Stimulated activated CD8-positive, alpha-beta memory T cell treated with anti-CD3 and anti-CD28 coated beads, Interleukin-2, amount 100 ng/mL, for 1 hour (primary cell): ENCODE results near the gene FAM111A.
A peak's percentile ranks its signal among the peaks of the same experiment; 100 is the strongest.

ENCODE experiments used
- DNase-seq, 2 donors: peaks; one replicate each; pipeline ENCODE4 v3.0.0-alpha.2; 2020; ENCODE audit warnings: low read depth in 2 of 2

The FAM111A gene

DNA sequence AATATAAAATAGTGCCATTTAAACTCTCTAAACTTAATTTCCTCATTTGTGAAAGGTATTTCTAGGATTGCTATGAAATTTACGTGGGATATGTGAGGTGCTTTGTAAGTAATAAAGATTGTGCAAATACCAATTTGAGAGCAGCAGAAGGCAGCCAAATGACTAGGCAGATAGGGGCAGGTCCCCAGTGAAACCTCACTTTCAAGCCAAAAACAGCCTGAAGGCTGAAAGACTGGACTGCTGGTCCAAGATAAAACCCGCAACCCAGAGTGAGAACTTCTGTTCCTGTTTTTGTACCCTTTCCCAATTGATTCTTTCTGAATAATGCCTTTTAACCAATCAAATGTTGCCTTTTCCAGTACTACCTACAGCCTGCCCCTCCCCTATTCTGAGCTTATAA is 36.5 kb downstream of the FAM111A start:
- DNase-seq, result no peak

DNA sequence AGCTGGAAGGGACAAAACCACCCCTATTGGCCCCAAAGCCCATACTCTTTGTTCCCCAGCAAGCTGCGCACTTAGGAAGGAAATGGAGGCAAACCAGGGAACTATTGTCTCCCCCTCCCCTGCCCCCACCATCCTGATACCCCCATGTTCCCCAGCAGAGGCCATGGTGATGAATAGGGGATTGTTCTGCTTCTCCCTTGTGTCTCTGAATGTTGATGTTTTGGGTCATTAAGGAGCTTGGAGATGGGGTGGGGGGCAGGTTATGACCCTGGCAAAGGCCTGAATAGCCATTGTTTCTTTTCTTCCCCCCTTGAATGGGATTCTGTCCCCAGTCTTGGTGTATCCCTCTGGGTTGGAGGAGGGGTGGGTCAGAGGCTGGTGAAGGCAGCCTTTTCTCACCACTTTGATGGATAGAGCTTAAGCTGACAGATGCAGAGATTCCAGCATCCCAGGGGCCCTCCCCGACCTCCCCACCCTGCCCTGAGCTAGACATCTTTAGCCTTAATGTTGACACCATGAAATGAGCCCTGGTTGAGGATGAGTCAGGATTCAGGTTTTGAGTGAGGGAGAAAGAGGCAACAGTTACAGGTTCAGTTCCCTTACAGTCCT is 37.6 kb downstream of the FAM111A start:
- DNase-seq, result no peak

DNA sequence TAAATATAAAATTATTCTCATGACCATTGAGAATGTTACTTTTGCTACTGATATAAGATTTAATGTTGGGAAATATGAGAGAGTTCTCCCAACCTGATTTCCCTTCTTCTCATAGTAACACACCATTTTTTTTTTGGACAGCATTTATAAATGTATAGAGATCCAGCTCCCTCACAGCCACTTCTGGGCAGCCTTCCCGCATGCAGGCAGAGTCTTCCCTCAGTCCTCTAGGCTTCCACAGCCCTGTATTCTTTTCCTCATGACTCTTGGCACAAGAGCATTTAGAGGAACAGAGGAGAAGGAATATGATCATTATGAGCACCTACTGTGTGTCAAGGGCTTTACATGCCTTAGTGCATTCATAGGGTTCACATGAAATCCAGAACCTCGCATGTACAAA is 38.3 kb downstream of the FAM111A start:
- DNase-seq, result no peak

DNA sequence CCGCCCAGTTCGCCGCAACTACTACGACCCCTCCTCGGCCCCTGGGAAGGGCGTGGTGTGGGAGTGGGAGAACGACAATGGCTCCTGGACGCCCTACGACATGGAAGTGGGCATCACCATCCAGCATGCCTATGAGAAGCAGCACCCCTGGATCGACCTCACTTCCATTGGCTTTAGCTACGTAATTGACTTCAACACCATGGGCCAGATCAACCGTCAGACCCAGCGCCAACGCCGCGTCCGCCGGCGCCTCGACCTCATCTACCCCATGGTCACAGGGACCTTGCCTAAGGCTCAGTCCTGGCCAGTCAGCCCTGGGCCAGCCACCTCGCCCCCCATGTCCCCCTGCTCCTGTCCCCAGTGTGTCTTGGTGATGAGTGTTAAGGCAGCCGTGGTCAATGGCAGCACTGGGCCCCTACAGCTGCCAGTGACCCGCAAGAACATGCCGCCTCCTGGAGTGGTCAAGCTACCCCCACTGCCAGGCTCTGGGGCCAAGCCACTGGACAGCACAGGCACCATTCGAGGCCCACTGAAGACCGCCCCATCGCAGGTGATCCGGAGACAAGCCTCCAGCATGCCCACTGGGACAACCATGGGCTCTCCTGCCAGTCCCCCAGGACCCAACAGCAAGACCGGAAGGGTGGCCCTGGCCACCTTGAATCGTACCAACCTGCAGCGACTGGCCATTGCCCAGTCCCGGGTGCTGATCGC is 39.2 kb downstream of the FAM111A start:
- DNase-seq, result no peak

DNA sequence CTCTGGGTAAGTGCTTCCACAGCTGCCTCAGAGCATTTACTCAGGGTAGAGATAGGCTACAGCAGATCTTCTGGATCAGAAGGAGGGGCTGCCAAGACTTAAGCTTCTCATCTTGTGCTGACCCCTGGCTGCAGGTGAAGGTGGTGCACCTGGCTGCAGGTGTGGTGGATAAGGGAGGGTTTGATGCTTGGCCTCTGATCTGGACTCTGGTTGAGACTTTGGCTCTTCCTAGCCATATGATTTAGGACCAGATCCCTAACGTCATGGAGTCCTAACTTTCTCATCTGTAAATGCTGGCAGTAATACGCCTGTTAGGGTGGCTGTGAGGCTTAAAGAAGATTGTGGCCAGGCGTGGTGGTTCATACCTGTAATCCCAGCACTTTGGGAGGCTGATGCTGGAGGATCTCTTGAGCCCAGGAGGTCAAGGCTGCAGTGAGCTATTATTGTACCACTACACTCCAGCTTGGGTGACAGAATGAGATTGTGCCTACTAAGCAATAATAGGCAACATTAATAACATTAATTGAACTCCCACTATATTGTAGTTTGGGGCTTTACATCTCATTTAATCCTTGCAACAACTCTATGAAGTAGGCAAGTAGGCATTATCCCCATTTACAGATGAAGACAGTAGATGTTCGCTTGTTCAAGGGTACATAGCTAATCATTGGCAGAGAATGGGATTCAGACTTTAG is 39.9 kb downstream of the FAM111A start:
- no peak for DNase-seq

DNA sequence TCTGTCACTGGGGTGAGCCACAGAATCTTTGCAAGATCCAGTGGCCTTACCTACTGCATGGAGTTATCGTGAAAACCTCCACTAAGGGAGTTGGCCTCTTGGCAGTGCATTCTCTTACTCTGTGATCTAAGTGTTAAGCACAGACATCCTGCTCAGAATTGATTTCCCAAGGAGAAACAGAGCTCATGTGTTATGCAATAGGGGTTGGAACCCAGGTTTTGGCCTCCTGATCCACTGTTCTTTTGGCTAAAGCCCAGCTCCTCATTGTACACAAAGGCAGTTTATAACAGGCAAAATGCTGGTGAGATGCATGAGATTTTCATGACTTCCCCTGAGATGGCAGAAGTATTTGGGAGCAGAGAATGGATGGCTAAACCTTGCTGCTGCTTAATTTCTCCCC is 41.1 kb downstream of the FAM111A start:
- no peak for DNase-seq

DNA sequence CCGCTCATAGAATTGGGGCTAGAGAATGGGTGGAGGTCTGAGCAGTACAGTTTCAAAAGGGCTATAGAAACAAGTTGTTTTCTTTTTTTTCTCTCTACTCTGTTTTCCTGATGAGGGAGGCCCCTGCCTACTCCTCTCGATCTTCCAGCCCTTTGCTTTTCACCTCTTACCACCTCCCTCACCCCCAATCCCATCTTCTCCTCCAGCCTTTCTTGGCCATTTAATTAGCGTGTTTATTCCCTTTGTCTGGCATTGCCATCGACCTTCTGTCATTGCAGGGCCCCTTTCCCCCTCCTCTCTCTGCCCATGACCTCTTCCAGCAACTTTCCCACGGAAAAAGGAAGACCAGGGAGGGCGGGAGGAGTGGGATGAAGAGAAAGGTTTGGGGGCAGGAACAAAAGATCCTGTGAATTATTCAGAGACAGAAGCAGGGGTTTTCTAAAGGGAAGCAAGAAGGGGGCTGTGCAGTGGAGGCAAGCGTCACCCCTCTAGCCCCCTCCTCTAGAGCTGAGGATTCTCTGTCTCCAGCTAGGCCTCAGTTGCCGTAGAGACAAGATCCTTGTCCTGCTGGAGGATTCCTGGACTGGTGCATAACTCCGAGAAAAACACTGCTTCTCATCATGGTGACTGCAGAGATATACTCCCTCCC is 42.2 kb downstream of the FAM111A start:
- no peak for DNase-seq

DNA sequence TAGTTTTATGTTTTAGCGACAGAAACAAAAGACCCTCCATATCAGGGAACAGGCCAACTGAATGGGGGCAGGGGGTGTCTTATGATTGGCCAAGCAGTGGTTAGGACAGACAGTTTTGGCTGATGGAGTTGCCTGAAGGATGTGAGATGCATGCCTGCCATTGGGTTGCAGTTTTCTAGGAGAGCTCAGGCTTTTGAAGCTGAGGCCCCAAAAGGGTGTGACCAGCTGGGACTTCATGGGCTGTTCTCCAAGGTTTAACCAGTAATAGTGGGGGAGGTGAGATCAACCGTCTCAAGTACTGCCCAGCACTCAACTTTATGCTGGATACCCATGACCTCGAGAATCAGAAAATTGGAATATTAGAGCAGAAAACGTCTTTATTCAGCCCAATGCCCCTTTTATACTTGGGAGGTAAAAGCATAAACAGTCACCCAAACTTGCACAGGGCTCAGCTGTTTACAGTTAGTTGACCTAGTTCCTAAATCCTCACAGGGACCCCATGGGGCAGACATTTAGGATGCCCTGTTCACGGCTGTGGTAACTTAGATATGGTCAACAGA is 42.8 kb downstream of the FAM111A start:
- DNase-seq, result no peak

DNA sequence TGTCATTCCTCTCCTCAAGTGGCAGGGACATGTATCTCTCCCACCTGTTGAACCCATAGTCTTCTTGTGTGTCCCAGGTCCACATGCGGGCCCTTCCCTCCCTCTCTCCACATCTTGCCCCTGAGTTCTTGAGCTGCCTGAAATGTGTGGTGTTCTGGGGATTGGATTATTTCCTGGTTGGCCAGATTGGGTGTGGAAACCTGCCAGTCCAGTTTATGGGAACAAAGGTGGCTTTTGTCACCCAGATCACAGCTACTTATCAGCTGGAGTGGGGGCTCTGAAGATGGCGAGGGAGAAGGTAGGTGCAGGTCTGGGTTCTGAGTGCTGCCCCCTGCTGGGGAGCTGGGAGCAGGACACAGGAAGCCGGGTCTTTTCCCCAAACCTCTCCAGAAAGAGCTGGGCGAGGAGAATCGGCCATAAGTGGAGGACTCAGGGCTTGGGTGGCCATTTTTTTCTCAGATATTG is 43.5 kb downstream of the FAM111A start:
- peak in 1 of 2 donors; percentile 24 for DNase-seq

DNA sequence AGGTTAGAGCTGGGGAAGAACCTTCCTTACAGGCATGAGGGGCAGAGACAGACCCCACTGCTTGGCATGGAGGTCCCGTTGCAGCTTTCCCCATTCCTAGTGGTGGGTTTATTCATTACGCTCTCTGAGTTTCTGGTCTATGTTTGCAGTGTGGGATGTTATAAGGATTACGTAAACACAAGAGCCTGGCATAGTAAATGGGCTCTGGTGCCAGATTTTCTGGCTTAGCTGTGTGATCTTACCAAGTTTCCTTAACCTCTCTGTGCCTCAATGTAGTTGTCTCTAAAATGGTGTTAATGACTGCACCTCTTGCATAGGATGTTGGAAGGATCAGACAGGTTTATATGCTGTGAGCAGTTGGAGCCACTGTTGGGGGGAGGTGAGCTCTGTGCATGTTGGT is 44.4 kb downstream of the FAM111A start:
- DNase-seq, result no peak

DNA sequence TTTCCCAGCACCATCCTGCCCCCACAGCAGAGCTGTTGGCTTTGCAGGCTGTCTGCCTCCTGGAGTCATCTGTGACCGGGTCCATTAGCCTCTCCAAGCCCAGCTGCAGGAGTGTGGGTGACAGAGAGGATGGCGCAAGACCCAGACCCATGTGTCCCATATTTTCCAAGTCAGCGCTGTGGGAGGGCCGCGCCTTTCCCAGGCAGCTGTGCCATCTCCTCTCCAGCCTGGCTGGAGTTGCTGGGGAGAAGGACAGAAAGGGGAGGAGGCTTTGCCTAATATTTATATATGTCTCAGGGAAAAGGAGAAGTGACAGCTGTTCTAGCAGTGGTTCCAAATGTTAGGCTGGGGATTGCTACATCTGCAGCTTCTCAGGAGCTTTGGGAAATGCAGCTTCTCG is 44.9 kb downstream of the FAM111A start:
- DNase-seq, result no peak

DNA sequence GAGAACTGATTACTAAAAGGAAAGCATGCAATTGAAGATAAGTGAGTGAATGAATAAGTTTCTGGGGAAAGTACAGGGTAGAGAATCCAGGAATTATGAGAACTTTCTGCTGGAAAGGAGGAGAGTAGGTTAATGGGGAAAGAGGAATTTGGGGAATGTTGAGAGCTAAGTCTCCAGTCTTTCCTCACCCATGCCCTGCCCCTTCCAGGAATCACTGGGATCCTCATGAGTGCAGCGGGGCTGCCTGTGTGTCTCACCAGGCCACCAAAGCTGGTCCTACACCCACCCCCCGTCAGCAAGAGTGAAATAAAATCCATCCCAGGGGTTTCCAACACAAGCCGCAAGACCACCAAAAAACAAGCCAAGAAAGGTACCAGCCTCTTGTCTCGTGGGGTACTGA is 46.3 kb downstream of the FAM111A start:
- no peak for DNase-seq

DNA sequence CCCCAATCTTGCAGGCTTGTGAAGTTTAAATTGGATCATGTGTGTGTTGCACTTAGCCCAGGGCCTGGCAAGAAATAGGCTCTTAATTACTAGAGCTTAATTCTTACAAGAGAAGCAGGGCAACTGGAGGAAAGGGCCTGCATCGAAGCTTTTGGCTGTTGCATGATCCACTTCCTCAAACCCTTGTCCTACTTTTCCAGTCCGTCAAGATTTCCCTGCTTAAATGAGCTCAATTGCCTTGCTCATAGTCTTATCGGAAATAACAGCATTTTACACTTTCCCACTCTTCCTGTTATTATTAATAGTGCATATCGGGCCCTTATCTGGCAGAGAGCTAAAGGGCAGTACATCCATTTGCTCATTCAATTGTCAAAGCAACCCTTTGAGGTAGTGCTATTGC is 47.3 kb downstream of the FAM111A start:
- DNase-seq, result no peak

DNA sequence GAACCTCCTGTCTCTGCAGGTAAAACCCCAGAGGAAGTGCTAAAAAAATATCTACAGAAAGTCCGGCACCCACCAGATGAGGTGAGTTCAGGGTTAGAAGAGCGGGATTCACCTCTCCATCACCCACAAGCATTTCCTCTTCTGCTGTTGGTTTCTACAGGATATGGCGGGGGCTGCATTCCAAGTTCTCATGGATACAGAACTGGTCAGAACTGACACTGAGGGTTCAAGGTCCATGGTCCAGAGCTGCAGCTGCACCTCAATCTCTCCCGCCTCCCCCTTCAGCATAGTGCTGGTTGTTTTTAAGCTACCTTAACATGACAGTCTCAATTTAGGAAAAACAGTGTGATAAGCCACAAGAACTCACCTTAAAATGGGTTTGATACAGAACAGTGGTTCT is 48.4 kb downstream of the FAM111A start:
- no peak for DNase-seq

DNA sequence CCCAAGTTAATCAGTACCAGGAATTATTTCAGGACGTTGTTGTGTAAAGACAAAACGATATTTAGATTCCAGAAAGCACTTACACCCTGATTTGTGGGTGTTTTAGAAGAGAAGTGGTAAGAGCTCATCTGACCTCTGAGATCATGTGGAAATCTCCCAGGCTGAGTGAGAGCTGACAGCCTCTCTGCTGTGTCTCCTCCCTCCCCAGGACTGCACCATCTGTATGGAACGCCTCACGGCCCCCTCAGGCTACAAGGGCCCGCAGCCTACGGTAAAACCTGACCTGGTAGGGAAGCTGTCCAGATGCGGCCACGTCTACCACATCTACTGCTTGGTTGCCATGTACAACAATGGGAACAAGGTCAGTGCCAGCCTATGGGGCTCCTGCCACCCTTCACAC is 49.2 kb downstream of the FAM111A start:
- no peak for DNase-seq

DNA sequence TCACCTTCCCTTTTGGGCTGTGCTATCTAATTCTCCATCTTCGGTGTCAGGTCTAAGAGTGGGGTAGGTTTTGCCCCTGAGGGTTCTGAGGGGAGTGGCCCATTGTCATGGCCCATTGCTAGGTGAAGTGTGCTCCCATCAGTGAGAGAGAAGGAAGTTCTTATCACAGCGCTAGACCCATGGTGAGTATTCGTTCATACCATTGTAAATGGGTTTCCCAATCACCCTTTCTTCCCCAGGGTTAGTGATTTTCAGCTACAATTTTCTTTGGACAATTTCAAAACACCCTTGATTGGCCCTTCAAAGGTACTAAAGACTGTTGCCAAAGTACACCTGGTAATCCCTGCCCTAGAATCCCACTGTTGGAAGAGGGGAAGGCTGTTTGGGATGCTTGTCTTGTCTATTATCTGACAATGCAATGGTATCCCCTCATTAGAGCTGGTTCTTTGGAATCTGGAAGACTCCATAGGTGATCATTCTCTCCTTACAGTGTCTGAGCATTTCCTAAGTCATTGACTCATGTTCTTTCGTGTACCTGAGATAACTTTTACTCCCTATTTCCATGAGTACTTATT is 49.9 kb downstream of the FAM111A start:
- no peak for DNase-seq

DNA sequence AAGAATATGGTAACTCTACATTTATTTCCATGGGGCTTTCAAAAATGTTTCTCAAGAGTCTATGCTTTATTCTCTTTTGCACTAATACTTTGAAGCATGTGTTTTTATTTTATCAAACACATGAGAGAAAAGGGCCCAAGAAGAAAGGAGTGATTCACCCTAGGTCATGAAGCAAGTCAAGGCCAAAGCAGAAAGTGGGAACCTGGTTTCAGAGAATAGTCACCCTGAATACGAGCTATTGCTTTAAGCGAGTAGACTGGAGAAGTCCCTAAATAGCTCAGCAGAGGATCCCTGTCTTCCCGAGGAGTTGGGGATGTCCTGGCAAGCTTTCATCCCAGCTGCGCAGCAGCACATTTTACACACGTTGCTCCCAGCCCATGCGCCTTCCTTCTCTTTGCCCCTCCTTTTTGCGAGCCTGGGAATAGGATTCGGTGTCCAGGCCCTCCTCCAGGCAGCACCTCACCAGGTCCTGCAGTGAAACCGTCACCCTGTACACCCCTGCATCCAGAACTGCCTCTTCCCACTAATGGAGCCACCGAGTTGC is 51.0 kb downstream of the FAM111A start:
- DNase-seq, result no peak

DNA sequence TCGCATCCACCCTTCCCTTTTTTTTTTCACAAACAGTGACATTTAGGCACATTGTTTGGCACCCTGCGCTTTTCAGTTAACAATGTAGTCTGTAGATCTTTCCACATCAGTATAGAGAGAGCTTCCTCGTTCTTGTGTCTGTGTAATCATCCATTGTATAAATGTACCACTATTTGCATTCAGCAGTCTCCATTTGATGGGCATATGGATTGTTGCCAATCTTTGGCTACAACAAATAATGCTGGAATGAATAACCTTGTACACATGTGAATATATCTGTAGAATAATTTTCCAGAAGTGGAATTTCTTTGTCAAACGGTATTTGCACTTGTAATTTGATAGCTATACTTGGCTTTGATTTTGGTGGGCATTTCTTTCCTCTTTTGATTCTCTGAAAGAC is 52.9 kb downstream of the FAM111A start:
- no peak for DNase-seq

DNA sequence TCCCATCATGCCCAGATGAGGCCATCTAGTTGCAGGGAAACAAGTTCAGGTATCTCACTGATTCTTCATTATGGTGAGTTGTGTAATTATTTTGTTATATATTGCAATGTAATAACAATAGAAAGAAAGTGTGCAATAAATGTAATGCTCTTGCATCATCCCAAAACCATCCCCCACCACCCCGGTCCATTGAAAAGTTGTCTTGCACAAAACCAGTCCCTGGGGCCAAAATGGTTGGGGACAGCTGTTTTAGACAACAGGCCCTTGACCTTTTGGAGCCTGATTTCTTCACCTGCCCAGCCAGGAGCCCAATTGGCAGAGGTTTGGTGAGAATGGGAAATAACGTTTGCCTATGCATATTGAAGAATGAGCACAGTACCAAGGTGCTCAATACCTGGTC is 54.1 kb downstream of the FAM111A start:
- no peak for DNase-seq

DNA sequence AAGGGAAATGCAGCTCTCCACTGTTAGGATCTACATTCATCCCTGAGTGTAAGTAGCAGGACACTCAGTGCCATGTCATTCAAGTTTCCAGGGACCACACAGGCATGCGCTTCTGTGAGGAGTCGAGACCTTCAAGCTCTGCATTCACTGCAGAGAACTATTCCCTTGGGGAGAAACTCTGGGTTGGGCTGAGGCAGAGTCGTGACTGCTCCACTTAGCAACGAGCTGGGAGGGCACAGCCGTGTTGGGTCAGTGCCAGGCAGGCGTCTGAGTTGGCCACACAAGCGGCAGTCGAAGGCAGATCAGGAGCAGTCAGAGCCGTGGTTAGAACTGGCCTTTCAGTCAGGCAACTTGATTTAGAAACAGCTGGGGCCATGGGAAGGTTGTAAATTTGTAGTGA is 55.3 kb downstream of the FAM111A start:
- DNase-seq, result no peak

DNA sequence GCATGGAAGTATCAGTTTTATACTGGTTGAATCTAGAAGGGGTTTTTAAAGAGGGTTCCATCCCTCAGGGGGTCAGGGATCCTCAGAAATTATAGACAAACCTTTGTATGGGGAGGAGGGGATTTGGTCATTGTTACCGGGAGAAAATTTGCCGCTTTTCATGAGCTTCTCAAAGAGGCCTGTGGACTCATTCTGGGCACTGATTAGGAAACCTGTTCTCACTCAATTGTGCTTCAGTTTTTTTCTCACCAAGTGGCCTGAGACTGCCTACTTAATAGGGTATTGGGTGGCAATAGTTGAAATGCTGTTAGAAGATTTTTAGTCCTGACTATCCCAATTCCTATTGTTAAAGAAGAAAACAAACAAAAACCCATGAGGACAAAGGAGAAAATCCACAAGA is 56.1 kb downstream of the FAM111A start:
- no peak for DNase-seq
